Measurements from ENCODE around the gene UBR1. TPM values are rescaled to one million over a fixed set of nuclear protein-coding genes. Genes with fewer than 3 reads are reported as not detected.

The UBR1 gene
- total RNA-seq, 1 experiment from 2014 or later = 22.2 TPM

GRCh38 chr15:43091859-43092258 lies 14.0 kb downstream of the UBR1 start:
- H3K27ac Mint-ChIP-seq = no peak overlapping the region
- no peaks in the 10 kb centered on the region for H3K27me3 Mint-ChIP-seq (ENCODE audit: low read depth)
- Histone ChIP-seq H3K4ac (ENCODE audit: low read depth, low read length) (no peak overlapping the region), H2BK5ac (ENCODE audit: insufficient read length, low read length) (no peak overlapping the region), H3K23ac (ENCODE audit: insufficient read length, low read depth, low read length) (no peak overlapping the region), H3K27me3 (ENCODE audit: insufficient read depth, low read length) (no peaks in the 10 kb centered on the region), H3K79me2 (ENCODE audit: insufficient read depth, low read length) (no peaks in the 10 kb centered on the region), H3K9ac (ENCODE audit: extremely low read depth, insufficient read length, low read length) (no peak overlapping the region), H3K4me1 (ENCODE audit: insufficient read depth, low read length) (no peaks in the 10 kb centered on the region), H3T11ph (ENCODE audit: low read length) (no peak overlapping the region), H2BK120ac (ENCODE audit: low read depth, low read length, poor library complexity, severe bottlenecking) (no peak overlapping the region), H3K56ac (ENCODE audit: insufficient read length, low read depth, low read length) (no peak overlapping the region), H3K4me2 (ENCODE audit: insufficient read depth, insufficient read length, low read length) (no peak overlapping the region), H3K14ac (ENCODE audit: insufficient read depth, low read length) (no peak overlapping the region), H3K9me3 (ENCODE audit: control insufficient read depth, low read depth, low read length) (no peaks in the 10 kb centered on the region), H4K91ac (ENCODE audit: insufficient read length, low read depth, low read length) (no peak overlapping the region), H3K79me1 (ENCODE audit: insufficient read depth, low read depth, low read length, poor library complexity, severe bottlenecking) (peaks cover 7% of the 10 kb centered on the region), H2BK20ac (ENCODE audit: low read depth, low read length, poor library complexity, severe bottlenecking) (no peak overlapping the region), H2AFZ (ENCODE audit: low read length) (no peak overlapping the region), H3K23me2 (ENCODE audit: insufficient read length, low read depth, low read length, poor library complexity, severe bottlenecking) (no peaks in the 10 kb centered on the region), H4K20me1 (ENCODE audit: control insufficient read depth, insufficient read depth, insufficient read length) (no peaks in the 10 kb centered on the region), H3K27ac (ENCODE audit: insufficient read length, low read depth, low read length) (no peak overlapping the region), H4K5ac (ENCODE audit: insufficient read length, low read depth, low read length) (no peak overlapping the region), H4K8ac (replicated peaks; ENCODE audit: insufficient read length, low read depth, low read length) (no peak overlapping the region), H2AK5ac (ENCODE audit: insufficient read length, low read length) (no peak overlapping the region), H2BK12ac (ENCODE audit: insufficient read length, low read depth, low read length) (no peak overlapping the region), H2BK15ac (ENCODE audit: low read depth, low read length) (no peak overlapping the region), H3K18ac (ENCODE audit: insufficient read length, low read depth, low read length) (no peak overlapping the region)
- no peaks in the 10 kb centered on the region for H3K9me3 Mint-ChIP-seq
- H3K4me1 Mint-ChIP-seq = peaks cover under 1 to 1% of the 10 kb centered on the region in 2 experiments; a peak in 3 of 4 replicates
- peaks cover 5 to 13% (median 13%) of the 10 kb centered on the region in 3 experiments; a peak in 6 of 7 replicates for H3K36me3 Mint-ChIP-seq (ENCODE audit: insufficient read depth in 1 of 3, low read depth in 3 of 3)
- no peak overlapping the region for H3K4me3 Mint-ChIP-seq
- TF ChIP-seq CTCF (conservative IDR thresholded peaks at IDR 0.05) = no peak
- WGBS (ENCODE audit: extremely low coverage, insufficient read length, low lambda C conversion rate) = no CpG with 5 or more reads among the region's 4 CpGs
- no peak for DNase-seq
